NCI-H446 treated with DMSO at 0.1 percent for 48 hours (cell line): ENCODE results near the gene CACNG7.

Experiments
- DNase-seq: peaks from one replicate; lab custom pipeline; 2025; lab: John Stamatoyannopoulos, UW

Gene CACNG7

DNA sequence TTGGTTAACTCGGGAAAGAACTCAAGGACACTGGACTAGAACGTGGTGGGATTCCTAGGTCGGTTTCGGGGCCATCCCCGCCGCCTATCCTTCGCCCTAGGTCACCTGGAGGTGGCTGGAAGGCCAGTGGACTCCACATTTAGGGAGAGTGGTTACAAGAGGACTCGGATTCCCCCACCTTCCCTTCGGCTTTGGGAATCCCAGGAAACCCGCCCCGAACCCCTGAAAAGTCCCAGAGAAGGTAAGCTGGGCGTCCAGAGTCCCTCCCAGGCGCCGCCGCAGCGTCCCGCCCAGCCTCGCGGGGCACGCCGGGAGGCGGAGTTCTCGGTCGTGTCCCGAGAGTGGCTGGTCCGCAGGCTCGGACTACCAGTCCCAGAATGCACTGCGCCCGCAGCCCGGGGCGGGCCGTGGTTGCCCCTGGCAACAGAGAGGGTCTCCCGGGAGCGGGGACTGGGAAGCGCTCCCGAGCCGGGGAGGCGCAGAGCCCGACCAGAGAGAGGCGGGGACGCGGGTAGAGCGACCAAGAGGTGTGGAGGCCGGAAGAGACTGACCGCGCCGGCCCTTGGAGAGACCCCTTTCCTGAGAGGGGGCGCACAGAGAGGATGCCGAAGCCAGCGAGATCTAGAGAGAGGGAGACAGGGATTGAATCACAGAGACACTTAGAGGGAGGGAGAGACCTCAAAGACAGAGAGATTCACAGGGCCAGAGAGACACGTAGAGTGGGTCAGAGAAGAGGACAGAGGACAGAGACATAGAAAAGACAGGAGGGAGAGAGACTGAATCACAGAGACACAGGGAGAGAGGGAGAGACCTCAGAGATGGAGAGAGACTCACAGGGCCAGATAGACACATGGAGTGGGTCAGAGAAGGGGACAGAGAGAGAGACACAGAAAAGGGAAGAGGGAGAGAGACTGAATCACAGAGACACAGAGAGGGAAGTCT lies 29.7 kb upstream of the CACNG7 start:
- DNase-seq, result peak; percentile 82

DNA sequence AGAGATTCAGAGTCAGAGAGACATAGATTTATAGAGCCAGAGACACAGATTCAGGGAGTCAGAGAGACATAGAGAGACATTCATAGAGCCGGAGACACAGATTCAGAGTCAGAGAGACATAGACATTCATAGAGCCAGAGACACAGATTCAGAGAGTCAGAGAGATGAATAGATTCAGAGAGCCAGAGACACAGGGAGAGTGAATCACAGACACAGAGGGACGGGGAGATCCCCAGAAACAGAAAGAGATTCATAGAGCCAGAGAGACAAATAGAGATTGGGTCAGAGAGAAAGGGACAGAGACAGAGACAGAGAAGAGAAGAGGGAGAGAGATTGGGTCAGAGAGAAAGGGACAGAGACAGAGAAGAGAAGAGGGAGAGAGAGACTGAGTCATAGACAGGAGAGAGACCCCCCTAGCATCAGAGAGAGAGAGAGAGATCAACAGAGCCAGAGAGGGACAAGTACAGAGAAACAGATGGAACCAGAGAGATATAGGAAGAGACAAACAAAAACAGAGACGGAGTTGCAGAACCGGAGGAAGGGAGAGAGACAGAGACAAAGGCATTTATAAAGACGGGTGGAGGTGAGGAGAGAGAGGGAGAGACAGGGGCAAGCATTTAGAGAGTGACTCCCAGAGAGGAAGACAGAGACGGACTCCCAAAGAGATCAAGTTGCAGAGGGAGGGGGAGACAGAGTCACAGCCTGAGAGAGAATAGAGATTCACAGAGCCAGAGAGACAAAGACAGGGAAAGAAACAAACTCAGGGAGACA lies 28.2 kb upstream of the CACNG7 start:
- DNase-seq, result no peak

DNA sequence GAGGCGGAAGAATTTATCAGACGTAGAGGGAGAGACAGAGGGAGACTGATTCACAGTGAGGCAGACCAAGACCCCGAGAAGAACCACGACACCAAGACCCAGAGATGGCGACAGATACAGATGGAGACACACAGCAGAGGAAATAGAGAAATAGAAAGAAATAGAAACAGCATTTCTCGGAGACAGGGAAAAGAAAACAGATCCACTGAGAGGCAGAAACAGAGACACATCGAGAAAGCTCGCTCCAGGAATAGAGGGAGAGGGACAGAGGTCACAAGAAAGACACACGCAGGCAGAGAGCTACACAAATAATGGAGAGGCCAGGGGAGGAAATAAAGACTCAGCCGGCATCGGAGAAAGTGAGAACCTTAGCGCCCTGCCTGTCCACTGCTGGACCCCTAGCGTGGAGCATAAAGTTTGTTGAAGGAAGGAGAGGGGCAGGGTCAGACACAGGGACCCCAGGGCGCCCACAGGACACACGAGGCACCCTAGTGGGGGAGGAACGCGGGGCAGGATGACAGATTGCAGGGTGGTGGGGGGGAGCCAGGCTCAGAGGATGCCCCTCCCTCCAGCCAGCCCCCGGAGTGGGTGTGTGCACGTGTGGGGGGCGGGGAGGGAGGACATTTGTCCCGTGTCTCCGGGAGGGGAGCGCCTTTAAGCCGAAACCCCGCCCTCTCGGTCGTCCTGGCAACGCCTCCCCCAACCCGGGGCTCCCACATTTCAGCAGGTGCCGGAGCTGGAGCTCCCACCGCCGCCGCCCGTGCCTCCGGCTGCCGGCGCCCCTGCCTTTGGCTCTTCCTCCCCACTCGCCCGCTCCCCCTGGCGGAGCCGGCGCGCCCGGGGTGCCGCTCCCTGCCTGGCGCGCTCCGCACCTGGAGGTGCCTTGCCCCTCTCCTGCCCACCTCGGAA lies 27.3 kb upstream of the CACNG7 start, which contains the start of gene PRKCG:
Gene PRKCG, plus strand, starts transcription at position 716 of the 909 bp plus-strand sequence. CDS start 298 bp downstream, outside the sequence.
- no peak for DNase-seq

DNA sequence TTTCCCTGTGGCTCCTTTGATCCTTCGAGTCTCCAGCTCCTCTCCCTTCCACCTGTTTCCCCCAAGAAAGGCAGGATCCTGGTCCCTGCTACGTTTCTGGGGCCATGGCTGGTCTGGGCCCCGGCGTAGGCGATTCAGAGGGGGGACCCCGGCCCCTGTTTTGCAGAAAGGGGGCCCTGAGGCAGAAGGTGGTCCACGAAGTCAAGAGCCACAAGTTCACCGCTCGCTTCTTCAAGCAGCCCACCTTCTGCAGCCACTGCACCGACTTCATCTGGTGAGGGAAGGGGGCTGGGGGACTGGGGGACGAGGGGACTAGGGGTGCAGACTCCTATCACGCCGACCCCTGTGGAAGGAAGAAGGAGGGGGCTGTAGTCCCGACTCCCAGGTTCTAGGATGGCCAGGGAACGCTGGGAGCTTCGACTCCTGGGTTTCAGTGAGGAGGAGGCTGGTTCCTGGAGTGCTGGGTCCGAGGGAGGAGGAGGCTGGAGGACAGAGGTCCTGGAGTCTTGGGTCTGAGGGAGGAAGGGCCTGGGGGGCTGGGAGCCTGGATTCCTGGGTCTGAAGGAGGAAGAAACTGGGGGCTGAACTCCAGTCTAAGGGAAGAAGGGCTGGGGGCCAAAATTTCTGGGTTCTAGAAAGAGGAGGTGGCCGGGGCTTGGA lies 26.6 kb upstream of the CACNG7 start:
- DNase-seq, result no peak

GRCh38 chr19:53883231-53883661 lies 25.8 kb upstream of the CACNG7 start:
- no peak for DNase-seq

GRCh38 chr19:53883741-53884140 lies 25.3 kb upstream of the CACNG7 start:
- DNase-seq, result no peak

GRCh38 chr19:53884256-53884655 lies 24.8 kb upstream of the CACNG7 start:
- DNase-seq, result no peak

GRCh38 chr19:53885036-53885435 lies 24.0 kb upstream of the CACNG7 start:
- no peak for DNase-seq

DNA sequence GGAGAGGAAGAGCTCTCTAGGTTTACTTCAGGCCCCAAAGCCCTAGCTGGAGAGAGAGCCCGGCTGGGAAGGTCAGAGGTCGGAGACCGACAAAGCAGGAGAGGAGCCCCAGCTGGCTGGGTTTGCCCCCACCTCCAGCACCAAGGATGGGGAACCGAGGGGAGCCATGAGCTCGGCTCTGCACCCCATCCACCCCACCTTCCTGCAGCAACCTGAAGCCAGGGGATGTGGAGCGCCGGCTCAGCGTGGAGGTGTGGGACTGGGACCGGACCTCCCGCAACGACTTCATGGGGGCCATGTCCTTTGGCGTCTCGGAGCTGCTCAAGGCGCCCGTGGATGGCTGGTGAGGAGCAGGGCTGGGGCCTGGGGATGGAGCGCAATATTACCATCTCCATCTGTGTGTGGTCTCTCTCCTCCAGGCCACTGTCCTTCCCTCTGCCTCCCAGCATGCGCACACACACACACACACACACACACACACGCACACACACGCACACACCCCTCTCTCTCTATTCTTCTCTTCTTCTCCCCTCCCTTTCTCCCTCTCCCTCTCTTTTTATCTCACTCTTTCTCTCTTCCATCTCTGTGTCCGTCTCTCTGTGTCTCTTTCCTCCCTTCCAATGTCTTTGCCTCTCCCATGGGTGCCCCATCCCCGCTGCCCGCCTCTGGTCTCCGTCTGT lies 16.6 kb upstream of the CACNG7 start:
- no peak for DNase-seq

- DNase-seq, result no peak
Observed at GRCh38 chr19:53892981-53893325, 16.1 kb upstream of the CACNG7 start.

DNA sequence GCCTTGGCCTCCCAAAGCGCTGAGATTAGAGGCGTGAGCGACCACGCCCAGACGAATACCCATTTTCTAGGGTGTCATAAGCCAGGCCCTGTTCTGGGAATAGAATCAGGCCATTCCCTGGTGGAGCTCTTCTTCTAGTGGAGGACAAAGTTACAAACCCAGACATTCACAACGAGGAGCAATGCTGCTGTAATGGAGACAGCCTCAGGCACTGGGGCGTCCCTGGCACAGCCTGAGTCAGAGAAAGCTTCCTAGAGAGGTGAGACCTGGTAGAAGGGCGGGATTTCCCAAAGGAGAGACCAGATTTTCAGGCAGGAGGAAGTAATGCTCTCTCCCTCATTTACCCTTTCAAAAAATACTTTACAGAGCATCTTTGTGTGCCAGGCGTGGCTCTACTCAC lies 14.4 kb upstream of the CACNG7 start:
- DNase-seq, result no peak

DNA sequence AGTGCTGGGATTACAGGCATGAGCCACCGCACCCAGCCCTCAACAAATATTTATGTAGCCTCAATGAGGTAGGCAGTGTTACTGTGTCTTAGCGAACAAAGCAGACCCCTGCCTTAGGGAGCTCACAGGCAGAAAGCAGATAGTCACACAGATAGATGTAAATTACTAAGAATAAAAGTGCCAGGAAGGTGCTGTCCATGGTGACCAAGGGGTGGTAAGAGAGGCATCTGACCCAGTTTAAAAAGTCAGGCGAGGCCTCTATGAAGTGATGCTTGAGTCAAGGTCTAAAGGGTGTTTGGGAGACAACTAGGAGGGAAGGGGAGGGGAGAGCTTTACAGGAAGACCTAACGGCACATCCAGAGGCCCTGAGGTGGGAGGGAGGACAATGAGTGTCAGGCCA lies 12.4 kb upstream of the CACNG7 start:
- no peak for DNase-seq

DNA sequence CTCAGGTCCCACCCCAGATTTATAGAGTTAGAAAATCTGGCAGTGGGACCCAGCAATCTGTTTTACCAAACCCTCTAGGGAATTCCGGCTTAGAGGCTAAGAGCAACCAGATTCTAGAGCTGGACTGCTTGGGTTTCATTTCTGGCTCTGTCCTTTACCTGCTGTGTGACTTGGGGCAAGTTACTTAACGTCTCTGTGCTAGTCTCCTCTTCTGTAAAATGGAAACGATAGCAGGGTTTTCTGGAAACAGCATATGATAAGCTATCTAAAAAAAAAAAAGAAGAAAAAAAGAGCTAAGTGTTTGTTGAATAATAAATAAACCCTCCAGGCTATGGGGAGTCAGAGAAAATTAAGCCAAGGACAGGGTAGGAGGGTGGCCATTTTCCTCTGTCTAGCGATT lies 11.6 kb upstream of the CACNG7 start:
- DNase-seq, result no peak

GRCh38 chr19:53898166-53898565 lies 10.9 kb upstream of the CACNG7 start:
- no peak for DNase-seq

GRCh38 chr19:53898636-53899341 lies 10.3 kb upstream of the CACNG7 start:
- no peak for DNase-seq

DNA sequence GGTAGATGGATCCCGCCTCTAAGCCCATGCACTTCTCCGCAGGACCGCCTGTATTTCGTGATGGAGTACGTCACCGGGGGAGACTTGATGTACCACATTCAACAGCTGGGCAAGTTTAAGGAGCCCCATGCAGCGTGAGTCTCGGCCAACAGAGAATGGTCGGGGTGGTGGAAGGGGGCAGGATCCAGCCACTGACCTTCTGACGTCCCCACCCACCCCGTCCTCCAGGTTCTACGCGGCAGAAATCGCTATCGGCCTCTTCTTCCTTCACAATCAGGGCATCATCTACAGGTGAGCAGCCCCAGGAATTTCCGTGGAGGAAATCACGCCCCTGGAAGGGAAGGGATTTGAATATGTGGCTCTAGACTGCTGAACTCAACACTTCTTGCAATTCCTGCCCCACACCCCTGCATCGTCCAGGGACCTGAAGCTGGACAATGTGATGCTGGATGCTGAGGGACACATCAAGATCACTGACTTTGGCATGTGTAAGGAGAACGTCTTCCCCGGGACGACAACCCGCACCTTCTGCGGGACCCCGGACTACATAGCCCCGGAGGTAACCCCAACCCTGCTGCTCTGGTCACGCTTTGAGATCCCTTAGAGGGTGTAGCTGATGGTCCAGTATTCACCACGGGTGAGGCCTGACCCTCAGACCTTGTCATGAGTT lies 8.8 kb upstream of the CACNG7 start:
- no peak for DNase-seq

DNA sequence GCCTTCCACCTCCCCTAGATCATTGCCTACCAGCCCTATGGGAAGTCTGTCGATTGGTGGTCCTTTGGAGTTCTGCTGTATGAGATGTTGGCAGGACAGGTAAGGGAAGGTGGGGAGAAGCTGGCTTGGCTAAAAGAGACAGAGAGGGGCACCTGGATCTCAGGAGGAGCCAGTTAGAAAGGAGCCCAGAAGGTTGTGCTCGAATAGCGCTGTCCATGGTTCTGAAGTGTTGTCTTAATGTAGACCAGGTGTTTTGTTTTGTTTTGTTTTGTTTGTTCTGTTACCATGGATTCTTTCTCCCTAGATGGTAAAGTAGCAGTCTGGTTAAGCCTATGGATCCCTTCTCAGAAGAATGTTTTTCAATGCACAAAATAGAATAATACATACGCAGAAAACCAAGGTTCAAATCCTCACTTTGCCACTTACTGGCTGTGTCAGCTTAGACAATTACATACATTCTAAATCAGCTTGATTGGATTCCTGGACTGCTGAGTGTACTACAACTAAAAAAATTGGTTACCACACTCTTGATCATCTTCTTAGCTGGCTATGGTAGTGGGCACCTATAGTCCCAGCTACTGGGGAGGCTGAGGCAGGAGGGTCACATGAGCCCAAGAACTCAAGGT lies 5.9 kb upstream of the CACNG7 start:
- DNase-seq, result no peak

GRCh38 chr19:53904909-53905308 lies 4.2 kb upstream of the CACNG7 start:
- DNase-seq, result no peak

GRCh38 chr19:53905787-53906186 lies 3.3 kb upstream of the CACNG7 start:
- DNase-seq, result no peak
